Upper lobe of left lung (tissue), 4 donors: ENCODE data around the gene DGKI.

Source experiments
- EP300 ChIP-seq, 4 donors: sonication (generic); formaldehyde crosslinking; IDR thresholded peaks; one replicate each; pipeline ENCODE4 v1.5.1; 2017; ENCODE audit warnings: antibody characterized with exemption in 4 of 4, control low read depth in 2 of 4
- POLR2A ChIP-seq, 4 donors: fragments of 450-650 bp; IDR thresholded peaks; one replicate each; pipeline ENCODE4 v1.5.1; 2016 to 2017; ENCODE audit warnings: antibody characterized with exemption in 4 of 4, mild to moderate bottlenecking in 2 of 4
- TF ChIP-seq, protein P1 (sequence below), 6 experiments: fragments of 450-650 bp in 4 of 6; fragments of 200-600 bp in 2 of 6; sonication (generic) in 2 of 6; IDR thresholded peaks; one replicate each; pipeline ENCODE4 v1.5.1; 2016 to 2019; ENCODE audit warnings: antibody characterized with exemption in 6 of 6

DNA sequence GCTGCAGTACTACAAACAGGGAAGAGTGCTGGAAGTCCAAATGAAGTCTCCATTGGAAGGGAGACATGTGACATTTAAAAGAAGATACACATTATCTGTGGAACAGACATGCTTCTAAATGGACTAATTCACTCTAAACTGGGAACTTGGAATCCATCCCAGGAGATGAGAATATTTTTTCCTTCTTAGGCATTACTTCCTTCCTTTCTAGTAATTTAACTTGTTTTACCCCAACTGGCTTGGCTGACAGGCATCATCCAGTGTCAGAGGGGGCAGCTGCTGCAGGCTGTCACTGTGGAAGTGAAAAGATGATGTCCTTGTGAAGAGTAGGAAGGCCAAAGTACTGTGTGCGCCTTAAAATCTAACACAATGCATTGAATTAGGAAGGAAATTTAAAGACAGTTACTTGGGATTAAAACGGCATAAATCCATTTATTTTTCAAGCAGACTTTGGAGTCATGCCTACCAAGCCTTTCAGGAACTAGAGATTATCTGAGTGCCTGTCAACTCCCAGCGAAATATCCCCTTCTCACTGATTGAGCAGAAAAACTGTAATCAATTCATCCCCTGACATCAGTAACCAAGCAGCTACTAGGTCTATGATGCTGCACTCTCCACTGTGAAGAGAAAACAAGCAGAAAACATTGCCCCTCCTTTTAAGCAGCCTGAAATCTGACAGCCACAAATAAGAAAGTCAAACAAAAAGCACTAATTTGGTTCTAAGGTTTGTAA is 161.2 kb downstream of the DGKI start:
- TF ChIP-seq POLR2A (IDR thresholded peaks at IDR 0.05): no peak
- TF ChIP-seq, protein P1, sequence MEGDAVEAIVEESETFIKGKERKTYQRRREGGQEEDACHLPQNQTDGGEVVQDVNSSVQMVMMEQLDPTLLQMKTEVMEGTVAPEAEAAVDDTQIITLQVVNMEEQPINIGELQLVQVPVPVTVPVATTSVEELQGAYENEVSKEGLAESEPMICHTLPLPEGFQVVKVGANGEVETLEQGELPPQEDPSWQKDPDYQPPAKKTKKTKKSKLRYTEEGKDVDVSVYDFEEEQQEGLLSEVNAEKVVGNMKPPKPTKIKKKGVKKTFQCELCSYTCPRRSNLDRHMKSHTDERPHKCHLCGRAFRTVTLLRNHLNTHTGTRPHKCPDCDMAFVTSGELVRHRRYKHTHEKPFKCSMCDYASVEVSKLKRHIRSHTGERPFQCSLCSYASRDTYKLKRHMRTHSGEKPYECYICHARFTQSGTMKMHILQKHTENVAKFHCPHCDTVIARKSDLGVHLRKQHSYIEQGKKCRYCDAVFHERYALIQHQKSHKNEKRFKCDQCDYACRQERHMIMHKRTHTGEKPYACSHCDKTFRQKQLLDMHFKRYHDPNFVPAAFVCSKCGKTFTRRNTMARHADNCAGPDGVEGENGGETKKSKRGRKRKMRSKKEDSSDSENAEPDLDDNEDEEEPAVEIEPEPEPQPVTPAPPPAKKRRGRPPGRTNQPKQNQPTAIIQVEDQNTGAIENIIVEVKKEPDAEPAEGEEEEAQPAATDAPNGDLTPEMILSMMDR (IDR thresholded peaks at IDR 0.05): no peak
- no peak for TF ChIP-seq EP300 (IDR thresholded peaks at IDR 0.05)
